ENCODE data around the gene IL4.

DNA sequence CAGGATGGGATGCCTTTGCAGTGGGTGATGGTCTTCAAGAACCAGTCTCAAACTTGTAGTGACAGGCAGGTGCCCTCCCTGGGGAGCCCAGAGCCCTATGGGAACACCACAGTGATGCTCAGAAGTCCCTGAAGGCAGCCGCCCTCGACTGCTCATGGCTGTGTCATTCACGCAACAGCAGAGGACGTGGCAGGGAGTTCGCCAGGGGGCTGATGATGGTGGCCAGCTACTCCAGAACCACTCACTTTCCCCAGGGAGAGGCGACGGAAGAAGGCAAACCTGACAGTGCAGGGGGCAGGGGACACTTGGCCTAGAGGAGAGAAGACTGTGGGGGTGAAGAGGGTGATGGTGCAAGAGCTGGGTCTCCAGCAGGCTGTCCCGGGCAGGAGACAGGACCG is 11.8 kb upstream of the IL4 start:
- TF ChIP-seq, protein P1, sequence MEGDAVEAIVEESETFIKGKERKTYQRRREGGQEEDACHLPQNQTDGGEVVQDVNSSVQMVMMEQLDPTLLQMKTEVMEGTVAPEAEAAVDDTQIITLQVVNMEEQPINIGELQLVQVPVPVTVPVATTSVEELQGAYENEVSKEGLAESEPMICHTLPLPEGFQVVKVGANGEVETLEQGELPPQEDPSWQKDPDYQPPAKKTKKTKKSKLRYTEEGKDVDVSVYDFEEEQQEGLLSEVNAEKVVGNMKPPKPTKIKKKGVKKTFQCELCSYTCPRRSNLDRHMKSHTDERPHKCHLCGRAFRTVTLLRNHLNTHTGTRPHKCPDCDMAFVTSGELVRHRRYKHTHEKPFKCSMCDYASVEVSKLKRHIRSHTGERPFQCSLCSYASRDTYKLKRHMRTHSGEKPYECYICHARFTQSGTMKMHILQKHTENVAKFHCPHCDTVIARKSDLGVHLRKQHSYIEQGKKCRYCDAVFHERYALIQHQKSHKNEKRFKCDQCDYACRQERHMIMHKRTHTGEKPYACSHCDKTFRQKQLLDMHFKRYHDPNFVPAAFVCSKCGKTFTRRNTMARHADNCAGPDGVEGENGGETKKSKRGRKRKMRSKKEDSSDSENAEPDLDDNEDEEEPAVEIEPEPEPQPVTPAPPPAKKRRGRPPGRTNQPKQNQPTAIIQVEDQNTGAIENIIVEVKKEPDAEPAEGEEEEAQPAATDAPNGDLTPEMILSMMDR (IDR thresholded peaks at IDR 0.05), result no peak
- no peak for TF ChIP-seq POLR2A (IDR thresholded peaks at IDR 0.05)

All from uterus (tissue), 2 donors.